ENCODE data around the gene SHISA4. TPM values are rescaled to one million over a fixed set of nuclear protein-coding genes. Genes with fewer than 3 reads are reported as not detected.

Gene SHISA4
- polyA plus RNA-seq, 6 donors from 2014 or later, result not detected

DNA sequence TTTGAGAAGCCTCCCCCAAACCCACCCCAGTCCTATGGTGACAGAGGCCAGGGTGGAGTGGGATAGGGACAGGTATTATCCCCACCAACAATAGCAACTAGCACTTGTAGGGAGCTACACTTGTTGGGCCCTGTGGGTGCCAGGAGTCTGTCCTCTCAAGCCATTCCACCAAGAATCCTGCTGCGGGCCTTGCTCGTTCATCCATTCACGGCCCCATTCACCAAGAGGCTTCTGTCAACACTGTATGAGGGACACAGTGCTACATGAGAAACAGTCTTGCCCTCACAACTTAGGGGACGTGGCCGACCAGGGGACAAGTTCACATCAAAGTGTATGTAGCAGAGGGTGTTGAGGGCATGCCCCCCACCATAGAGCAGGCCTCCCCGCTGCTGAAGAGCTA, 18.9 kb downstream of the SHISA4 start:
- Mint-ChIP-seq H3K27ac (no peak overlapping the region), H3K27me3 (peaks cover 6 to 10% (median 7%) of the 10 kb centered on the region in 3 donors), H3K36me3 (no peaks in the 10 kb centered on the region), H3K4me1 (no peaks in the 10 kb centered on the region), H3K9me3 (no peaks in the 10 kb centered on the region), H3K4me3 (no peak overlapping the region)
- no peak for ATAC-seq (ENCODE audit: low read depth in 2 of 2)
- DNase-seq, result no peak

DNA sequence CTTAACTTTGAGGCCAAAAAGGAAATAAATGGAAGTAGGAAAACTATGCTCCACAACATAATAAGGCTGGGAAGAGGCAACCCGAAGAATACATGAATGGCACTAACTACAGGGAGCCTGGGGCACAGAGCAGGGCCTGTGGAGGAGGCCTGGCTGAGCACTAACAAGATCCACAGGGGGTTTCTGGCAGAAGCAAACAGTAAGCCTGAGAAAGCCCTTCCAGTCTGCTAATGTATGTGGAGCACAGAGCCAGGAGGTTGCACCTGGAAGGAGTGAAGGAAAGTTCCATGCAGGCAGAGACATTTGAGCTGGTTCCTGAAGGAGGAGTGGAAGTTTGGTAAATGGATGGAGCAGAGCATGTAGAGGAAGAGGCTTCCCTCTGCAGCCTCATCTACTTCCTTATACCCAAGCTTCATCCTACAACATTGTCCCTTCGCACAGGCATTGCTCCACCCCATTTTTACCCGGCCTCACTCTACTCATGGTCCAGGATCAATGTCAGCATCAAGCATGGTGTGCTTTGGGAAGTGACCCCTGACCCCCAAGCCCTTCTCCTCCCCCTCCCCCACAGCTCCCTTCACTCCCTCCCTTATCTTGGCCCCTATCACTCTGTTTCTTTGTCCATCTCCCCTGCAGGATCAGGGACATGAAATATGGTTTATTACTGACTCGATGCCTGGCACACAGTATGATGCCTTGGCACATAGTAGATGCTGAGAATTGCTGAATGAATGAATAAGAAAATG, 23.3 kb downstream of the SHISA4 start:
- no peak for DNase-seq
- no peak overlapping the region for H3K4me3 Mint-ChIP-seq
- peaks cover 0 to 2% (median 0%) of the 10 kb centered on the region in 7 donors for H3K9me3 Mint-ChIP-seq
- peaks cover 20 to 30% (median 30%) of the 10 kb centered on the region in 3 donors for H3K27me3 Mint-ChIP-seq
- no peak overlapping the region for H3K27ac Mint-ChIP-seq
- no peaks in the 10 kb centered on the region for H3K36me3 Mint-ChIP-seq
- H3K4me1 Mint-ChIP-seq, result peaks cover 0 to 3% (median 0%) of the 10 kb centered on the region in 3 donors
- no peak for ATAC-seq (ENCODE audit: low read depth in 2 of 2)

DNA sequence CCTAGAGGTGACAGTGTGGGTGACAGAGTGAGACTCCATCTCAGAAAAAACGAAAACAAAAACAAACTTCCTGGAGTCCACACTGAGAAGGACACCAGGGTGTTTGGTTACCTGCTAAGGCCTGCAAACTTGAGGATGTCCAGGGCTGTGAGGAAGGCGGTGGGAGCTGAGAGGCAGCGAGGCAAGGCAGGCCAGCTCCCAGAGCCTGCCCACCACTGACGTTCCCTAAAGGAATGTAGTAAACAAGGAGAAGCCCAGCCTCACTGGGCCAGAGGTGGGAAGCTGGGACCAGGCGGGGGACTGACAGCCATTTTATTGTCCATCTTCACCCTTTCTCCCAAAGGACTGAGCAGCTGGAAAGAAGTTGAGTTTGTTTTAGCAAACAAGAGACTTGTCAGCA, 24.1 kb downstream of the SHISA4 start:
- Mint-ChIP-seq H3K27me3 (peaks cover 21 to 31% (median 30%) of the 10 kb centered on the region in 3 donors), H3K4me1 (peaks cover 0 to 3% (median 0%) of the 10 kb centered on the region in 3 donors), H3K4me3 (no peak overlapping the region), H3K36me3 (no peaks in the 10 kb centered on the region), H3K9me3 (peaks cover 0 to 2% (median 0%) of the 10 kb centered on the region in 7 donors), H3K27ac (no peak overlapping the region)
- ATAC-seq (ENCODE audit: low read depth in 2 of 2) (no peak), DNase-seq (no peak)

DNA sequence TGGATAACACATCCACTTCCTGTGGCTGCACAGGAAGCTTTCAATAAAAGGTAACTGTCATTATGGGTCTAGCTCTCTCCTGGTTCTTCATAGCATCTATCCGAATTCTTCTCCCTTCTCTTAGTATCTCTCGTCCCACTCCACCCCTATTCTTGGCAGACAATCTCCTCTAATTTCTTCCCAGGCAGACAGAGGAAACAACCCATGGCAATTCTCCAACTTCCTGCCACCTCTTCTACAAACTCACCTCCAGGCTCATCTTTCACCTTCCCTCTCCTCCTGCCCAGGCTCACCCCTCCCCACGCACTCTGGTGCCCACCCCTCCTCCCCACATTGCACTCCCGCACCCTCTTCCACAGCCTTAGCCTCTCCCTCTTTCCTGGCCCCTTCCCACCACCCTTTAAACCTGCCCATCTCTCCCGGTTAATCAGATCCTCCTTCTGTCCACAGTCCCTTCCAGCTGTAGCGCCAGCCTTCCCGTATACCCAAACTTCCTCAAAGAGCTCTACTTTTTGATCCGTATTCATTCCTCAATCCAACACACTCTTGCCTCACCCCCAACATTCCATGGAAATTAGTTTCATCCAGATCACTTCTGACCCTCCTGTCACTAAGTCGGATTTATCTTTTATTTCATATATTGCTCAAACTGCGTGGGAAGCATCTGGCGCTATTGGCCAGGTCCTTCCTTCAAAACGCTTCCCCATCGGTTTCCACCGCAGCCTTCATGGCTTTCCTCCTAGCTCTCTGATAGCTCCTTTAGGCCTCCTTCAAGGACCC, 25.9 kb downstream of the SHISA4 start:
- DNase-seq (no peak), ATAC-seq (ENCODE audit: low read depth in 2 of 2) (no peak)
- H3K9me3 Mint-ChIP-seq, result peaks cover 0 to 2% (median 0%) of the 10 kb centered on the region in 7 donors
- H3K27me3 Mint-ChIP-seq, result peaks cover 21 to 39% (median 38%) of the 10 kb centered on the region in 3 donors
- no peak overlapping the region for H3K4me3 Mint-ChIP-seq
- H3K27ac Mint-ChIP-seq, result peak overlapping the region in 1 of 6 donors; percentile 24
- H3K4me1 Mint-ChIP-seq, result peaks cover 0 to 3% (median 0%) of the 10 kb centered on the region in 3 donors
- H3K36me3 Mint-ChIP-seq, result no peaks in the 10 kb centered on the region

DNA sequence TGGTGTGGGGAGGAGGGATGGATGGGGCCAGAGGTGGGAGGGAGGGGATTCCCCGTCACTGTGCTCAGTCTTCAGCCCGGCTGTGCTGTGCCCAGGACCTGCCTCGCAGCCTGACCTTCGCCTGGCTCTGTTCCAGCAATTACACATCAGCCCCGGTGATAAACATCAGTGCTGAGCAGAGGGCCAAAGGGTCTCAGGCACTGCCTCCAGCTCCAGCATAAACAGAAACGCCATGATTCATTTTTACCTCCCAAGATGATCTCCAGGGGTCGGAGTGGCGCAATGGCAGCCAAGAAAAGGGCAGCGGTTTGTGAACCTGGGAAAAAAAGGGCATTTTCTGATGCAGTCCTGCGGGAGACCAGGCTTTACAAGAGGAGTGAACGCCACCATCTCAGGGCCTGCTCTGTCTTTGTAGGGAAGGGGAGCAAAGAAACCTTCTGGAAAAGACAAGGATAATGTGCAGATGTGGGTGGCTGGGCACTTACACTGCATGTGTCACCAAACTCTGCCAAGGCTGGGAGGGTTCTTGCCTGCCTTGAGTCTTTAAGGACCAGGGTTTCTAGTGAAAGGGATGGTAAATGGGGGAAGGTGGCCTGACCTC, 28.1 kb downstream of the SHISA4 start:
- peaks cover 23 to 49% (median 46%) of the 10 kb centered on the region in 3 donors for H3K27me3 Mint-ChIP-seq
- no peak overlapping the region for H3K4me3 Mint-ChIP-seq
- no peaks in the 10 kb centered on the region for H3K36me3 Mint-ChIP-seq
- H3K4me1 Mint-ChIP-seq, result peaks cover 0 to 3% (median 0%) of the 10 kb centered on the region in 3 donors
- no peak overlapping the region for H3K27ac Mint-ChIP-seq
- ATAC-seq (ENCODE audit: low read depth in 2 of 2) (no peak), DNase-seq (no peak)
- peaks cover 0 to 2% (median 0%) of the 10 kb centered on the region in 7 donors for H3K9me3 Mint-ChIP-seq

DNA sequence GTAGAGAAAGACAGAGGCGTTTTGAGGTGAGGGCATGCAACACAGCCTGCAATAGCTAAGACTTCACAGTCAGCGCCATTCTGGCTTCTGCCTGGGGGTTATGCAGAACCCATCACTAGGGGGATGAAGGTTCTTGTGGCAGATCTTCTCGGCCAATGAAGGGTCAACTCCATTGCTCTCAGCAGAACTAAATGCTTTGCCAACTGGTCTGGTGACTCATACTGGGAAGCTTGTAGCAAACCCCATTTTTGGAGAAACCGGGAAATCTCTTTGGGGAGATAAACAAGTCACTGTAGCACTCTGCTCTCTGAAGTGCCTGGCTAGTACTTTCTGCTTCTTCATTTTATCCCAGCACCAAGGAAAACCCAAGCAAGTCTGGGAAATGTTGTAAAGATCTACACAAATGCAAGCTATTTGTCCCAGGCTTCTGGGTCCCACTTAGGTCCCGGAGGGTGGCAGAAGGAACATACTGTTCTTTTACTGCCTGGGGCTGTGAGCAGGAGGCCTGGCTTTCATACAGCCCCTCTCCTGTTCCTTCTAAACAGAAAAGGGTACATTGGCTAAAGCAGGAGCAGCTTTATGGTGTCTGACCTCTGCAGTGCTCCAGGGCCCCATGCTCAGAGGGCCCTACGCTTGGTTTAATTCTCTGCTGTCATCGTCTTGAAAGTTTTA, 28.8 kb downstream of the SHISA4 start:
- Mint-ChIP-seq H3K9me3 (peaks cover 0 to 2% (median 0%) of the 10 kb centered on the region in 7 donors), H3K4me3 (no peak overlapping the region), H3K27ac (no peak overlapping the region), H3K36me3 (no peaks in the 10 kb centered on the region), H3K27me3 (peaks cover 27 to 54% (median 52%) of the 10 kb centered on the region in 3 donors), H3K4me1 (peaks cover 0 to 3% (median 0%) of the 10 kb centered on the region in 3 donors)
- ATAC-seq (ENCODE audit: low read depth in 2 of 2) (no peak), DNase-seq (no peak)

DNA sequence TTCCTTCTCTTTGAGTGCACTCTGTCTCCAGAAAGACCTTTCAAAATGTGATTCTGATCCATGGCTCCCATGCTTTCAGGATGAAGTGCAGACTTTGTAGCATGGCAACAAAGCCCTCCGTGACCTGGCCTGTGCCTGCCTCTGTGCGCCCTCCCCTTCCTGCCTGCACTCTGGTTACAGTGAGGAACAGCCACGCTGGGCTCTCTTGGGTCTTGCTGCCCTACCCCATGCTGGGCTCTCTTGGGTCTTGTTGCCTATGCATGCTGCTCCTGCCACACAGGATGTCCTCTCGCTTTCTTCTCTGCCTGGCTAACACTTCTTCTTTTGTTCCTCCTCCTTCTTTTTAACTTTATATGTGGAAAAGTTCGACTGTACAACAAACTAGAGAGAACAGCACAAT, 29.6 kb downstream of the SHISA4 start:
- Mint-ChIP-seq H3K4me3 (no peak overlapping the region), H3K27ac (peak overlapping the region in 1 of 6 donors; percentile 16), H3K9me3 (peaks cover 0 to 2% (median 0%) of the 10 kb centered on the region in 7 donors), H3K27me3 (peaks cover 27 to 55% (median 55%) of the 10 kb centered on the region in 3 donors), H3K4me1 (peaks cover 0 to 3% (median 0%) of the 10 kb centered on the region in 3 donors), H3K36me3 (no peaks in the 10 kb centered on the region)
- DNase-seq, result no peak
- no peak for ATAC-seq (ENCODE audit: low read depth in 2 of 2)

DNA sequence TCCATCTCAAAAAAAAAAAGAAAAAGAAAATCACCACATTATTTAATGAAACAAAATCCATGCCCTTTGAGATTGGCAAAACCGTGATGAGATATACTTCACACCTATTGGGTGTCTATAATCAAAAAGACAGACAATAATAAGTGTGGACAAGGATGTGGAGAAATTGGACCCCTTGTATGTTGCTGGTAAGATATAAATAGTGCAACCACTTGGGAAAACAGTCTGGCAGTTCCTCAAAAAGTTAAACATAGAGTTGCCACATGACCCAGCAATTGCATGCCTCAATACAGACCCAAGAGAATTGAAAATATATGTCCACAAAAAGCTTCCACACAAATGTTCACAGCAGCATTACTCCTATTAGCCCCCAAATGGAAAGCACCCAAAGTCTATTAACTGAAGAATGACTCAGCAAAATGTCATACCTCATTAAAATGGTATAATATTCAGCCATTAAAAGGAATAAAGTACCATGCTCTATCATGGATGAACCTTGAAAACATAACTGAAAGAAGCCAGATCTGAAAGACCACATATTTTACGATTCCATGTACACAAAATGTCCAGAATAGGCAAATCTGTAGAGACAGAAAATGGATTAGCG, 33.4 kb downstream of the SHISA4 start:
- Mint-ChIP-seq H3K36me3 (no peaks in the 10 kb centered on the region), H3K27me3 (peaks cover 14 to 55% (median 44%) of the 10 kb centered on the region in 3 donors), H3K4me3 (peak overlapping the region in 1 of 8 donors; percentile 13), H3K9me3 (peaks cover 0 to 2% (median 0%) of the 10 kb centered on the region in 7 donors), H3K4me1 (no peaks in the 10 kb centered on the region), H3K27ac (no peak overlapping the region)
- ATAC-seq (ENCODE audit: low read depth in 2 of 2), result no peak
- DNase-seq, result no peak

DNA sequence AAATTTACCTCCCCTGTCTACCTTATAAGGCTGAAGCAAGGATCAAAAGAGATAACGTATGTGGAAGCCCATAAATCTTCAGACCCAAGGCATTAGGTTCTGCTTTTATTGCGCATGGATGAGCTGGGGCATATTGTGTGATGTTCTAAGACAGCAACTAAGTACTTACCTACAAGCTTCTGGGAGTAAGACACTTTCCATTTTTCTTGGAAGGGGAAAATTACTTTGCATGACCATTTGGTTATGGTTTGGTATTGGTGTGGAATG, 36.5 kb downstream of the SHISA4 start:
- DNase-seq, result no peak
- peaks cover 9 to 44% (median 40%) of the 10 kb centered on the region in 3 donors for H3K27me3 Mint-ChIP-seq
- H3K27ac Mint-ChIP-seq, result no peak overlapping the region
- no peaks in the 10 kb centered on the region for H3K36me3 Mint-ChIP-seq
- ATAC-seq (ENCODE audit: low read depth in 2 of 2), result no peak
- H3K4me3 Mint-ChIP-seq, result no peak overlapping the region
- H3K4me1 Mint-ChIP-seq, result no peaks in the 10 kb centered on the region
- H3K9me3 Mint-ChIP-seq, result peaks cover 0 to 2% (median 0%) of the 10 kb centered on the region in 7 donors

DNA sequence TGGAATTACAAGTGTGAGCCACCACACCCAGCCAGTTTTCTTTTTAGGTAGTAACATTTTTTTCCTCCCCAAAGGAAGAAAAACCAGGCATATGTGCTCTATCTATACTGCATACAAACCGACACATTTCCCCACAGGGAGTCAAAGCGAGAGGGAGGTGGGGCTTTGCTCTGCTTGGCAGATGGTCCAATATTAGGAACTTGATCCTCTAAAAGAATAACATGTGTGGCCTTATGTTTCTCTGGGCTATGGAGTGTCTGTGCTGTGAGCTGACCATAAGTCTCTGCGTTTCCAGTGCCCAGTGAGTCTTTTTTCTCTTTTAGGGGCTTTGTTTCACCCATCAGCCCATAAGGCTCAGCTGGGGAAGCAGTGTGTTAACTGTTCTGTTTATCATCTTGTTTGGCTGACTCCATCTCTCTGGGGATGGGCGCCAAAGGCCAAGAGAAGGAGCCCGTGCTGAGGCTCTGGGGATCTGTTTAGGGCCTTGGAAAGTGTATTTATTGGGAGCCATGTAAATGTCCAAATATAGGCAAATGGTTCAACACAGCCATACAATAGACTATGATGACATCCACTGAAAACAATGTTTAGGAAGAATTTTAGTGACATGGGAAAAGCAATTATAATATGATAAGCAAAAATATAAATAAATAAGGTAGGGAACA, 37.4 kb downstream of the SHISA4 start:
- no peaks in the 10 kb centered on the region for H3K4me1 Mint-ChIP-seq
- no peaks in the 10 kb centered on the region for H3K9me3 Mint-ChIP-seq
- no peak overlapping the region for H3K27ac Mint-ChIP-seq
- DNase-seq (no peak), ATAC-seq (ENCODE audit: low read depth in 2 of 2) (no peak)
- no peak overlapping the region for H3K4me3 Mint-ChIP-seq
- H3K36me3 Mint-ChIP-seq, result no peaks in the 10 kb centered on the region
- H3K27me3 Mint-ChIP-seq, result peaks cover 4 to 36% (median 32%) of the 10 kb centered on the region in 3 donors

DNA sequence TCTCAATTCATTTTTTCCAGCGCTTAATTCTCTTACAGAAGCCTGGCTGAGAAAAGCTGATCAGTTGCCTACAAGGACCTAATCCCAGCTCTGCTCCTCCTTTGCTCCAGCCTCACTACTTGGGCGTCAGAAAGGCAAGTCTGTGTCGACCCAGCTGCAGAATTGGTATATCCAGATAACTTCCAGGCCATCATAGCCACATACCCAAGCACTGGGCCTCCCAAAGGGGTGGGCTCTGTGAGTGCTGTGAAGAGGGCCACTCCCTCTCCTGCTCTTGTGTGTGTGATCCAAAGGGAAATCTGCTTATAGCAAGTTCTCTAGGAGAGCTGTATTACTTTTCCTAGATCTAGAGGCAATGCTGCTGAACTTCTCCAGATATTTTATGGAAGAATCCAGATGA, 39.6 kb downstream of the SHISA4 start:
- H3K4me1 Mint-ChIP-seq, result no peaks in the 10 kb centered on the region
- ATAC-seq (ENCODE audit: low read depth in 2 of 2) (no peak), DNase-seq (no peak)
- H3K4me3 Mint-ChIP-seq, result no peak overlapping the region
- H3K27me3 Mint-ChIP-seq, result peaks cover 4 to 21% (median 19%) of the 10 kb centered on the region in 3 donors
- H3K9me3 Mint-ChIP-seq, result no peaks in the 10 kb centered on the region
- no peaks in the 10 kb centered on the region for H3K36me3 Mint-ChIP-seq
- no peak overlapping the region for H3K27ac Mint-ChIP-seq

DNA sequence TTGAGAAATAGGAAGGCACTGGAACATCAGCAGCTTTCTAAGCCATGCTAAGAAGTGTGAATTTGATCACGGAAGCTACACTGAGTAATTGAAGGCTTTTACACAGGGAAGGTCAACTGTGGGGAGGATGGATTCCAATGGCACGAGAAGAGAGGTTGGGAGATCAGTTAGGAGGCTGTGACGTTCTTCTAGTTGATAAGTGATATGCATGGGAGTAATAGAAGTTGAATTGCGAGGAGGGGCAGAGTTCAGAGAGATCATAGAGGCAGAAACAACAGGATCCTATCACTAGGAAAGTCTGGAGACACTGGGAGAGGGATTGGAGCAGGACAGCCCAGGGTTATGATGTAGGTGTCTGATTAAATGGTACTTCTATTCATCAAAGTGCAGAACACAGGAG, 41.4 kb downstream of the SHISA4 start:
- H3K9me3 Mint-ChIP-seq, result no peaks in the 10 kb centered on the region
- H3K4me3 Mint-ChIP-seq, result no peak overlapping the region
- ATAC-seq (ENCODE audit: low read depth in 2 of 2) (no peak), DNase-seq (no peak)
- H3K27ac Mint-ChIP-seq, result no peak overlapping the region
- no peaks in the 10 kb centered on the region for H3K36me3 Mint-ChIP-seq
- H3K4me1 Mint-ChIP-seq, result no peaks in the 10 kb centered on the region
- H3K27me3 Mint-ChIP-seq, result peaks cover 15 to 21% (median 16%) of the 10 kb centered on the region in 3 donors

Measured in naive B cell (primary cell).